HL-60 (cell line): Measurements from ENCODE around the gene RPS24.

Experiments used
- DNase-seq, 2 experiments: peaks; one replicate each; pipeline ENCODE4 v3.0.0-alpha.2; 2010 to 2020; ENCODE audit warnings: low read depth in 1 of 2, low spot score in 1 of 2
- H3K27ac ChIP-seq: fragments of 250-450 bp; sonication (Bioruptor Pico); replicated peaks from 2 replicates; pipeline ENCODE4 v1.5.1; 2020; ENCODE audit warnings: mild to moderate bottlenecking, moderate library complexity
- H3K27me3 ChIP-seq: fragments of 250-450 bp; sonication (Bioruptor Pico); 2 replicates; pipeline ENCODE4 v1.5.1; 2021; ENCODE audit warnings: mild to moderate bottlenecking, moderate library complexity; ENCODE audit not compliant: insufficient read depth, poor library complexity, severe bottlenecking
- H3K4me3 ChIP-seq: replicated peaks from 2 replicates; pipeline ENCODE4 v1.5.1; 2011; ENCODE audit warnings: mild to moderate bottlenecking, control low read depth, low read length; ENCODE audit not compliant: insufficient read depth
- CTCF ChIP-seq: IDR thresholded peaks from one replicate; pipeline ENCODE4 v1.5.1; 2011; ENCODE audit warnings: low read length, control low read depth, inconsistent platforms; ENCODE audit not compliant: insufficient read depth
- GABPA ChIP-seq: IDR thresholded peaks from 2 replicates; pipeline ENCODE4 v1.6.1; 2012; ENCODE audit warnings: low read depth
- POLR2AphosphoS5 ChIP-seq: IDR thresholded peaks from 2 replicates; pipeline ENCODE4 v1.6.1; 2012; ENCODE audit warnings: low read depth
- REST ChIP-seq: IDR thresholded peaks from 2 replicates; pipeline ENCODE4 v1.6.1; 2012; ENCODE audit warnings: low read depth; ENCODE audit not compliant: insufficient replicate concordance
- SPI1 ChIP-seq: IDR thresholded peaks from 2 replicates; pipeline ENCODE4 v1.6.1; 2012; ENCODE audit warnings: low read depth, mild to moderate bottlenecking, borderline replicate concordance

The RPS24 gene

DNA sequence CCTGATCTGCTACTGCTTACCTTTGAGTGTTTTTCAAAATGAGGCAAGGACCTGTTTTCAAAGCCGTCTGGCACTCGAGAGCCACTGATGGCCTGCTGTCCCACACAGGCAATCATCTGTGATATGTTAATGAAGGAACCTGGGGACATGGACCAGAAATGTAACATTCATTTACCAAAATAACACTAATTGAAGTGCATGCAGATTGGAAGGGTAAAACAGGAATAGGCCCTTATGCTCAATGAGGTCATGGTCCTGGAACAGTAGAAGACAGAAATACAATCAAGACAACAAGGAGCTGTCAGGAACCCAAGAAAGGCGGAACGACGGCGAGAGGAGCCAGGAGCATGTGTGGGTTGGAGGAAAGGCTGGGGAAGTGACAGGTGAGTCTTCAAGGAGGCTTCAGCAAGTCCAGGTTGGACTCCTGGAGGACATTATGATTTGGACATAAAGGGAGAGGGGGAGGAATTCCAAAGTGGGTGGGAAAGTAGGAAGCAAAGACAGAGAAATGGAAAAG lies 32.6 kb upstream of the RPS24 start:
- TF ChIP-seq POLR2AphosphoS5, result no peak
- no peak for TF ChIP-seq REST
- no peak for TF ChIP-seq SPI1
- no peak for TF ChIP-seq GABPA
- no peak for TF ChIP-seq CTCF
- Histone ChIP-seq H3K27me3 (no peaks in the 10 kb centered on the region), H3K4me3 (no peak overlapping the region), H3K27ac (no peak overlapping the region)
- DNase-seq, result no peak

DNA sequence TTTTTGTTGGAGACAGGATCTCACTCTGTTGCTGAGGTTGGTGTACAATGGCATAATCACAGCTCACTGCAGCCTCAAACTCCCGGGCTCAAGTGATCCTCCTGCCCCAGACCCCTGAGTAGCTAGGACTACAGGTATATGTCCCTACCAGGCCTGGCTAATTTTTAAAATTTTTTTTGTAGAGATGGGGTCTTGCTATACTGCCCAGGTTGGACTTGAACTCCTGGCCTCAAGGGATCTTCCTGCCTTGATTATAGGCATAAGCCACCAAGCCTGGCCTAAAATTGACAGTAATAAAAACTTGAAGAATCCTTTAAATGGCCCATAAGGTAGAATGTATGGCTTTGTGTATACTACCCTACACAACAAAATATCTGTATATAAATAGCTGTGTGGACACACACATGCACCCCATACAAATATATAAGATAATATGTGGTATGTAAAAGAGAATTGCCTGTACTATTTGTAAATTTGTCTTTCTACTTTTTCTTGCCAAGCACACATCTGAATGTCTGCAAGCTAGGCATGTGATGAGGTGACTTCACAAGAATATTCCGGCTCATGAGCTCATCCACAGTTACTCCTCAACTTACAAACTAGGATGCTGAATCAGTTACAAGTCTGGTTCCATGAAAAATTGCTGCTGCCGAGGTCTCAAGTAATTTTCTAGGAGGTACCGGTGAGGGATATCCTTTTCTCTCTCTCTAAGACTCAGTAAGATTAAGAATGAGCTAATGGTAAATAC lies 30.9 kb upstream of the RPS24 start:
- Histone ChIP-seq H3K4me3 (no peak overlapping the region), H3K27me3 (no peaks in the 10 kb centered on the region), H3K27ac (no peak overlapping the region)
- DNase-seq, result no peak
- no peak for TF ChIP-seq GABPA
- no peak for TF ChIP-seq REST
- no peak for TF ChIP-seq POLR2AphosphoS5
- no peak for TF ChIP-seq SPI1
- TF ChIP-seq CTCF, result no peak

GRCh38 chr10:78004215-78005026 lies 29.2 kb upstream of the RPS24 start:
- H3K27ac ChIP-seq, result no peak overlapping the region
- TF ChIP-seq POLR2AphosphoS5 (no peak), SPI1 (no peak), REST (no peak), GABPA (no peak), CTCF (no peak)

More at GRCh38 chr10:78004215-78005026, 29.2 kb upstream of the RPS24 start:
- H3K4me3 ChIP-seq, result no peak overlapping the region
- H3K27me3 ChIP-seq, result no peaks in the 10 kb centered on the region
- no peak for DNase-seq
